ENCODE results near the gene LHX5.

The LHX5 gene

GRCh38 chr12:113438523-113439300 is 33.0 kb downstream of the LHX5 start:
- Histone ChIP-seq H3K4me3 (ENCODE audit: low read depth, low read length) (no peak overlapping the region), H3K79me2 (ENCODE audit: control insufficient read depth, insufficient read depth, low read length, unreplicated experiment) (no peaks in the 10 kb centered on the region), H3K36me3 (ENCODE audit: insufficient read depth, low read length) (no peaks in the 10 kb centered on the region), H3K27ac (ENCODE audit: low read depth, low read length) (no peak overlapping the region), H2AFZ (ENCODE audit: low read length, unreplicated experiment) (no peak overlapping the region), H3K4me1 (ENCODE audit: control insufficient read depth, insufficient read depth, low read length, unreplicated experiment) (no peaks in the 10 kb centered on the region), H3K27me3 (ENCODE audit: insufficient read depth, low read length) (peaks cover 12% of the 10 kb centered on the region)

GRCh38 chr12:113437729-113438100 is 34.0 kb downstream of the LHX5 start:
- Histone ChIP-seq H3K4me3 (ENCODE audit: low read depth, low read length) (no peak overlapping the region), H3K36me3 (ENCODE audit: insufficient read depth, low read length) (no peaks in the 10 kb centered on the region), H3K27me3 (ENCODE audit: insufficient read depth, low read length) (peaks cover 6% of the 10 kb centered on the region), H3K79me2 (ENCODE audit: control insufficient read depth, insufficient read depth, low read length, unreplicated experiment) (no peaks in the 10 kb centered on the region), H3K4me1 (ENCODE audit: control insufficient read depth, insufficient read depth, low read length, unreplicated experiment) (no peaks in the 10 kb centered on the region), H2AFZ (ENCODE audit: low read length, unreplicated experiment) (no peak overlapping the region), H3K27ac (ENCODE audit: low read depth, low read length) (no peak overlapping the region)

- Histone ChIP-seq H2AFZ (ENCODE audit: low read length, unreplicated experiment) (no peak overlapping the region), H3K4me1 (ENCODE audit: control insufficient read depth, insufficient read depth, low read length, unreplicated experiment) (no peaks in the 10 kb centered on the region), H3K27ac (ENCODE audit: low read depth, low read length) (no peak overlapping the region), H3K27me3 (ENCODE audit: insufficient read depth, low read length) (peaks cover 3% of the 10 kb centered on the region; the same call in 1 of the 2 replicates), H3K36me3 (ENCODE audit: insufficient read depth, low read length) (no peaks in the 10 kb centered on the region), H3K79me2 (ENCODE audit: control insufficient read depth, insufficient read depth, low read length, unreplicated experiment) (no peaks in the 10 kb centered on the region), H3K4me3 (ENCODE audit: low read depth, low read length) (no peak overlapping the region)
Measured at GRCh38 chr12:113436993-113437728, 34.5 kb downstream of the LHX5 start.

- Histone ChIP-seq H2AFZ (ENCODE audit: low read length, unreplicated experiment) (no peak overlapping the region), H3K27me3 (ENCODE audit: insufficient read depth, low read length) (peaks cover 3% of the 10 kb centered on the region; the same call in 1 of the 2 replicates), H3K79me2 (ENCODE audit: control insufficient read depth, insufficient read depth, low read length, unreplicated experiment) (no peaks in the 10 kb centered on the region), H3K4me1 (ENCODE audit: control insufficient read depth, insufficient read depth, low read length, unreplicated experiment) (no peaks in the 10 kb centered on the region), H3K36me3 (ENCODE audit: insufficient read depth, low read length) (no peaks in the 10 kb centered on the region), H3K4me3 (ENCODE audit: low read depth, low read length) (no peak overlapping the region), H3K27ac (ENCODE audit: low read depth, low read length) (no peak overlapping the region)
Measured at GRCh38 chr12:113436586-113436985, 35.1 kb downstream of the LHX5 start.

- Histone ChIP-seq H3K27me3 (ENCODE audit: insufficient read depth, low read length) (no peaks in the 10 kb centered on the region), H2AFZ (ENCODE audit: low read length, unreplicated experiment) (no peak overlapping the region), H3K36me3 (ENCODE audit: insufficient read depth, low read length) (no peaks in the 10 kb centered on the region), H3K4me1 (ENCODE audit: control insufficient read depth, insufficient read depth, low read length, unreplicated experiment) (no peaks in the 10 kb centered on the region), H3K27ac (ENCODE audit: low read depth, low read length) (no peak overlapping the region), H3K4me3 (ENCODE audit: low read depth, low read length) (no peak overlapping the region), H3K79me2 (ENCODE audit: control insufficient read depth, insufficient read depth, low read length, unreplicated experiment) (no peaks in the 10 kb centered on the region)
Measured at GRCh38 chr12:113435367-113435766, 36.3 kb downstream of the LHX5 start.

GRCh38 chr12:113432986-113433385 is 38.7 kb downstream of the LHX5 start:
- Histone ChIP-seq H3K79me2 (ENCODE audit: control insufficient read depth, insufficient read depth, low read length, unreplicated experiment) (no peaks in the 10 kb centered on the region), H3K27me3 (ENCODE audit: insufficient read depth, low read length) (no peaks in the 10 kb centered on the region), H3K27ac (ENCODE audit: low read depth, low read length) (no peak overlapping the region), H3K4me1 (ENCODE audit: control insufficient read depth, insufficient read depth, low read length, unreplicated experiment) (no peaks in the 10 kb centered on the region), H3K36me3 (ENCODE audit: insufficient read depth, low read length) (no peaks in the 10 kb centered on the region), H2AFZ (ENCODE audit: low read length, unreplicated experiment) (no peak overlapping the region), H3K4me3 (ENCODE audit: low read depth, low read length) (no peak overlapping the region)

GRCh38 chr12:113428482-113428881 is 43.2 kb downstream of the LHX5 start:
- no peak overlapping the region for H2AFZ ChIP-seq (ENCODE audit: low read length, unreplicated experiment)
- no peaks in the 10 kb centered on the region for H3K4me1 ChIP-seq (ENCODE audit: control insufficient read depth, insufficient read depth, low read length, unreplicated experiment)
- peaks cover 2% of the 10 kb centered on the region for H3K79me2 ChIP-seq (ENCODE audit: control insufficient read depth, insufficient read depth, low read length, unreplicated experiment)
- no peak overlapping the region for H3K27ac ChIP-seq (ENCODE audit: low read depth, low read length)
- no peaks in the 10 kb centered on the region for H3K27me3 ChIP-seq (ENCODE audit: insufficient read depth, low read length)
- no peaks in the 10 kb centered on the region for H3K36me3 ChIP-seq (ENCODE audit: insufficient read depth, low read length)
- no peak overlapping the region for H3K4me3 ChIP-seq (ENCODE audit: low read depth, low read length)

GRCh38 chr12:113427882-113428281 is 43.8 kb downstream of the LHX5 start:
- no peak overlapping the region for H3K27ac ChIP-seq (ENCODE audit: low read depth, low read length)
- H3K4me3 ChIP-seq (ENCODE audit: low read depth, low read length) = no peak overlapping the region
- H2AFZ ChIP-seq (ENCODE audit: low read length, unreplicated experiment) = no peak overlapping the region
- no peaks in the 10 kb centered on the region for H3K27me3 ChIP-seq (ENCODE audit: insufficient read depth, low read length)
- peaks cover 8% of the 10 kb centered on the region for H3K79me2 ChIP-seq (ENCODE audit: control insufficient read depth, insufficient read depth, low read length, unreplicated experiment)
- no peaks in the 10 kb centered on the region for H3K36me3 ChIP-seq (ENCODE audit: insufficient read depth, low read length)
- peaks cover 5% of the 10 kb centered on the region for H3K4me1 ChIP-seq (ENCODE audit: control insufficient read depth, insufficient read depth, low read length, unreplicated experiment)

GRCh38 chr12:113425960-113426453 is 45.7 kb downstream of the LHX5 start:
- peaks cover 6% of the 10 kb centered on the region for H3K4me1 ChIP-seq (ENCODE audit: control insufficient read depth, insufficient read depth, low read length, unreplicated experiment)
- H3K27me3 ChIP-seq (ENCODE audit: insufficient read depth, low read length) = no peaks in the 10 kb centered on the region
- H3K36me3 ChIP-seq (ENCODE audit: insufficient read depth, low read length) = no peaks in the 10 kb centered on the region
- no peak overlapping the region for H2AFZ ChIP-seq (ENCODE audit: low read length, unreplicated experiment)
- H3K79me2 ChIP-seq (ENCODE audit: control insufficient read depth, insufficient read depth, low read length, unreplicated experiment) = peaks cover 14% of the 10 kb centered on the region
- H3K4me3 ChIP-seq (ENCODE audit: low read depth, low read length) = no peak overlapping the region
- no peak overlapping the region for H3K27ac ChIP-seq (ENCODE audit: low read depth, low read length)

- H3K4me3 ChIP-seq (ENCODE audit: low read depth, low read length) = no peak overlapping the region
- peaks cover 6% of the 10 kb centered on the region for H3K4me1 ChIP-seq (ENCODE audit: control insufficient read depth, insufficient read depth, low read length, unreplicated experiment)
- no peak overlapping the region for H3K27ac ChIP-seq (ENCODE audit: low read depth, low read length)
- peaks cover 14% of the 10 kb centered on the region for H3K79me2 ChIP-seq (ENCODE audit: control insufficient read depth, insufficient read depth, low read length, unreplicated experiment)
- no peak overlapping the region for H2AFZ ChIP-seq (ENCODE audit: low read length, unreplicated experiment)
- H3K27me3 ChIP-seq (ENCODE audit: insufficient read depth, low read length) = no peaks in the 10 kb centered on the region
- no peaks in the 10 kb centered on the region for H3K36me3 ChIP-seq (ENCODE audit: insufficient read depth, low read length)
Measured at GRCh38 chr12:113424915-113425823, 46.5 kb downstream of the LHX5 start.

Data from ACC112 (cell line).